K562 (cell line): ENCODE results near the gene TXNIP. TPM values are rescaled to one million over a fixed set of nuclear protein-coding genes. Genes with fewer than 3 reads are reported as not detected.

Source experiments
- ATAC-seq: fragments of 200-7000 bp; cut with Tn5 transposase; 3 replicates; pipeline ENCODE4 v1.9.1; 2020; ENCODE audit warnings: moderate library complexity
- BruUV-seq: library from RNA; stranded (reverse); fragments of 400-500 nt; replicated peaks from 2 replicates; lab custom pipeline; 2021; lab: Mats Ljungman, UMichigan
- CTCF ChIA-PET: fragments of 300-600 bp; formaldehyde crosslinking; extraction: SDS; loops from one replicate; lab custom pipeline; 2021; ENCODE audit warnings: low intra/inter-chr PET ratio; lab: Yijun Ruan, JAX
- POLR2A ChIA-PET: fragments of 300-600, 350-650 bp; sonication (Branson Sonifier 250); formaldehyde crosslinking; extraction: SDS; loops from one replicate; lab custom pipeline; 2021; ENCODE audit warnings: antibody characterized with exemption, inconsistent platforms; lab: Yijun Ruan, JAX
- DNase-seq, 4 experiments: peaks; one replicate each; pipeline versions ENCODE4 v3.0.0 to v3.0.0-alpha.2; 2011 to 2018; ENCODE audit warnings: low spot score in 3 of 4, mixed read lengths in 3 of 4; ENCODE audit errors: extremely low read depth in 1 of 4
- FAIRE-seq: peaks from 2 replicates; lab custom pipeline; 2011; peaks lifted over from hg19 to GRCh38; lab: Jason Lieb, UNC
- H2AFZ ChIP-seq: 2 replicates; pipeline ENCODE4 v1.6.0; 2011; ENCODE audit warnings: low read depth, low read length, control low read depth, inconsistent platforms
- H3K27ac ChIP-seq: fragments of 200-600 bp; 3 replicates; pipeline ENCODE4 v1.8.0; 2011; ENCODE audit warnings: low read depth, mild to moderate bottlenecking, control low read depth, inconsistent platforms, low read length, moderate library complexity, mixed read lengths; ENCODE audit errors: extremely low read depth
- H3K27me3 ChIP-seq, 2 experiments: fragments of 300-600 bp in 1 of 2; 2 replicates in 1 of 2; 3 replicates in 1 of 2; pipeline versions ENCODE4 v1.6.0 to v1.8.0; 2011; ENCODE audit warnings: inconsistent platforms in 2 of 2, low read length in 2 of 2, mild to moderate bottlenecking in 1 of 2, mixed read lengths in 1 of 2, moderate library complexity in 1 of 2; ENCODE audit not compliant: control insufficient read depth in 2 of 2, insufficient read depth in 2 of 2
- H3K36me3 ChIP-seq: fragments of 300-600 bp; 3 replicates; pipeline ENCODE4 v1.8.0; 2011; ENCODE audit warnings: mild to moderate bottlenecking, low read length, inconsistent platforms; ENCODE audit not compliant: control insufficient read depth, insufficient read depth
- H3K4me1 ChIP-seq, 2 experiments: fragments of 200-600 bp in 1 of 2; replicated peaks in 1 of 2; 2 replicates in 1 of 2; 3 replicates in 1 of 2; pipeline versions ENCODE4 v1.5.1 to v1.8.0; 2011; ENCODE audit warnings: inconsistent platforms in 2 of 2, low read length in 2 of 2, mild to moderate bottlenecking in 1 of 2, mixed read lengths in 1 of 2, moderate library complexity in 1 of 2; ENCODE audit not compliant: control insufficient read depth in 2 of 2, insufficient read depth in 2 of 2
- H3K4me2 ChIP-seq: 2 replicates; pipeline ENCODE4 v1.6.1; 2011; ENCODE audit warnings: low read length, control low read depth, inconsistent platforms, mixed read lengths; ENCODE audit not compliant: insufficient read depth
- H3K4me3 ChIP-seq: fragments of 200-600 bp; sonication (generic), shearing (Covaris generic); 2 replicates; pipeline ENCODE4 v1.5.1; 2016; ENCODE audit warnings: control low read depth, inconsistent platforms
- H3K79me2 ChIP-seq: fragments of 200-600 bp; 3 replicates; pipeline ENCODE4 v1.8.0; 2011; ENCODE audit warnings: low read length, inconsistent platforms; ENCODE audit not compliant: control insufficient read depth, insufficient read depth
- H3K9ac ChIP-seq, 2 experiments: 2 replicates each; pipeline versions ENCODE4 v1.6.0 to v1.6.1; 2011; ENCODE audit warnings: low read depth in 2 of 2, low read length in 2 of 2, control low read depth in 1 of 2, inconsistent platforms in 1 of 2, mild to moderate bottlenecking in 1 of 2, mixed read lengths in 1 of 2; ENCODE audit not compliant: insufficient read depth in 1 of 2
- H3K9me1 ChIP-seq: one replicate; pipeline ENCODE4 v1.6.0; 2011; ENCODE audit warnings: inconsistent platforms, mild to moderate bottlenecking, low read length, moderate library complexity; ENCODE audit not compliant: control insufficient read depth, insufficient read depth
- H3K9me3 ChIP-seq: replicated peaks from 2 replicates; pipeline ENCODE4 v1.5.1; 2011; ENCODE audit warnings: low read depth, low read length, inconsistent platforms; ENCODE audit not compliant: control insufficient read depth, insufficient read depth
- H4K20me1 ChIP-seq: replicated peaks from 2 replicates; pipeline ENCODE4 v1.6.1; 2011; ENCODE audit warnings: low read length, inconsistent platforms, mixed read lengths; ENCODE audit not compliant: control insufficient read depth, insufficient read depth
- ARNT ChIP-seq, 2 experiments: fragments of 450-650 bp; IDR thresholded peaks; 2 replicates each; pipeline ENCODE4 v1.6.1; 2016; ENCODE audit warnings: mild to moderate bottlenecking in 1 of 2
- ELK1 ChIP-seq: sonication (generic); formaldehyde crosslinking; IDR thresholded peaks from 2 replicates; pipeline ENCODE4 v1.8.1; 2022; ENCODE audit warnings: missing genetic modification reagents
- MAFG ChIP-seq: fragments of 450-650 bp; conservative IDR thresholded peaks from 2 replicates; pipeline ENCODE4 v1.6.1; 2016; ENCODE audit warnings: missing genetic modification characterization, missing compliant biosample characterization
- PHB2 ChIP-seq: fragments of 450-650 bp; IDR thresholded peaks from 2 replicates; pipeline ENCODE4 v1.6.1; 2017; ENCODE audit warnings: low read depth
- RREB1 ChIP-seq: fragments of 250-450 bp; sonication (Bioruptor Pico); IDR thresholded peaks from 2 replicates; pipeline ENCODE4 v1.4.0; 2020
- ZNF184 ChIP-seq: sonication (generic); formaldehyde crosslinking; IDR thresholded peaks from 2 replicates; pipeline ENCODE4 v1.5.0; 2020; ENCODE audit warnings: missing genetic modification reagents
- WGBS: fragments of 100-300 bp; shearing (Covaris generic); methylation state at CpG from one replicate; pipeline ENCODE4 v1.1.6; 2016; ENCODE audit warnings: low coverage, mixed read lengths; ENCODE audit not compliant: insufficient coverage; ENCODE audit errors: missing lambda C conversion rate; 5-methylcytosine and 5-hydroxymethylcytosine counted together
- in situ Hi-C: fragments of 300-500 bp; cut with MboI; formaldehyde crosslinking; loops from 4 replicates; pipeline ENCODE4 v1.15.0; 2018; ENCODE audit warnings: inconsistent platforms, mixed read lengths
- intact Hi-C: fragments of 100-400 bp; cut with micrococcal nuclease; formaldehyde crosslinking; loops from 2 replicates; pipeline ENCODE4 v1.14.2; 2022
- polyA plus RNA-seq, 8 experiments: library from polyadenylated mRNA; depleted of rRNA in 4 of 8; stranded (reverse) in 5 of 8; unstranded in 3 of 8; fragments of >200 nt; fragmentation: Nextera tagmentation in 2 of 8; fragmentation: Illumina TruSeq in 1 of 8; extraction: Ambion mirVana in 2 of 8; extraction: Trizol in 1 of 8; gene quantifications; 2 replicates each; pipeline versions ENCODE4 v1.2.1 to v1.2.3, GENCODE V29; 2011 to 2014; ENCODE audit warnings: inconsistent platforms in 1 of 8, missing spikeins in 1 of 8
- total RNA-seq, 7 experiments: library from RNA; depleted of rRNA in 6 of 7; stranded (reverse); fragments of >200 nt in 6 of 7; fragmentation: Illumina TruSeq in 2 of 7; extraction: Trizol in 2 of 7; gene quantifications; 2 replicates each; pipeline versions ENCODE4 v1.2.1 to v1.2.3, GENCODE V29; 2011 to 2021; ENCODE audit warnings: low replicate concordance in 1 of 7

The TXNIP gene
- total and polyA plus RNA-seq, 9 of the 15 experiments (the other 6 are each of a cell fraction or from before 2014, with no cell fraction given) = 120 to 499 (median 257) TPM

- no peak for FAIRE-seq
- Histone ChIP-seq H3K4me2 (peak overlapping the region; percentile 99), H3K79me2 (no peaks in the 10 kb centered on the region), H3K9ac (peak overlapping the region; percentile 70 to 95; a peak in 3 of 4 replicates), H3K9me1 (no peaks in the 10 kb centered on the region), H3K4me3 (peak overlapping the region; percentile 78), H3K27me3 (no peaks in the 10 kb centered on the region), H3K4me1 (peaks cover 1 to 3% of the 10 kb centered on the region in 2 experiments; a peak in 3 of 5 replicates), H4K20me1 (no peaks in the 10 kb centered on the region), H3K27ac (peak overlapping the region; percentile 96; the same call in 1 of the 3 replicates), H3K36me3 (no peaks in the 10 kb centered on the region), H2AFZ (peak overlapping the region; percentile 86), H3K9me3 (no peaks in the 10 kb centered on the region)
- ChIA-PET POLR2A (interaction anchor here (0.9 to 7.7 kb wide), 8 partner anchors 9 to 82 kb away, joined by 3 to 183 read pairs (median 4); partner anchors contain the start of genes HJV and LIX1L), CTCF (no interaction called here)
- ATAC-seq = no peak
- DNase-seq = peak in 1 of 4 experiments; percentile 25
- no TSS peak for BruUV-seq
- 31% methylated on average over 9 of the region's 9 CpGs for WGBS
- intact Hi-C loops = no loop called here
- in situ Hi-C loops = loop anchor here (25.0 kb wide), 2 partner anchors 272 to 703 kb away; no protein-coding TSS in a partner anchor
- TF ChIP-seq RREB1 (CRISPR knock-in tag) = no peak
- no peak for TF ChIP-seq MAFG (tag)
- no peak for TF ChIP-seq ELK1 (CRISPR knock-in tag)
- TF ChIP-seq ZNF184 (CRISPR knock-in tag) = no peak
- 0 out of 2 replicates have a peak, but pooled peaks have one; percentile 19 for TF ChIP-seq PHB2
- 0 out of 4 replicates have a peak, but pooled peaks of 1 of the 2 experiments have one; percentile 1 for TF ChIP-seq ARNT (IDR thresholded peaks at IDR 0.05)
Observed at GRCh38 chr1:146039844-146040194, 43.4 kb upstream of the TXNIP start.
